CD4-positive, alpha-beta T cell (primary cell): ENCODE measurements around the gene MEG3. TPM values are rescaled to one million over a fixed set of nuclear protein-coding genes. Genes with fewer than 3 reads are reported as not detected.

ENCODE experiments used
- ATAC-seq: fragments of 200-7000 bp; cut with Tn5 transposase; one replicate; pipeline ENCODE4 v1.10.0; 2022; ENCODE audit warnings: mild to moderate bottlenecking; ENCODE audit not compliant: poor library complexity
- CTCF ChIA-PET: fragments of 350-600 bp; sonication (Branson Sonifier 250); formaldehyde crosslinking; loops from one replicate; lab custom pipeline; 2021; ENCODE audit warnings: antibody characterized with exemption, inconsistent platforms; lab: Charles Lee
- POLR2A ChIA-PET: fragments of 350-600 bp; sonication (Branson Sonifier 250); formaldehyde crosslinking; loops from one replicate; lab custom pipeline; 2021; ENCODE audit warnings: antibody characterized with exemption, inconsistent platforms; lab: Charles Lee
- DNase-seq, 14 experiments: peaks; one replicate each; pipeline ENCODE4 v3.0.0-alpha.2; 2013 to 2020; ENCODE audit warnings: mixed read lengths in 2 of 14
- H3K27ac ChIP-seq, 2 donors: one replicate each; pipeline versions ENCODE4 v1.5.1 to v1.7.0; 2013; ENCODE audit warnings: low read length in 2 of 2, low read depth in 1 of 2, mild to moderate bottlenecking in 1 of 2
- H3K27me3 ChIP-seq, 2 experiments: 1 replicate in 1 of 2; 2 replicates in 1 of 2; pipeline versions ENCODE4 v1.6.1 to v1.7.0; 2013; ENCODE audit warnings: low read length in 2 of 2, control low read depth in 1 of 2, mild to moderate bottlenecking in 1 of 2, moderate library complexity in 1 of 2; ENCODE audit not compliant: insufficient read depth in 2 of 2, control insufficient read depth in 1 of 2
- H3K36me3 ChIP-seq: one replicate; pipeline ENCODE4 v1.6.1; 2013; ENCODE audit warnings: low read length, control low read depth; ENCODE audit not compliant: insufficient read depth
- H3K4me1 ChIP-seq: one replicate; pipeline ENCODE4 v1.6.1; 2013; ENCODE audit warnings: low read length, control low read depth; ENCODE audit not compliant: insufficient read depth
- H3K4me3 ChIP-seq: one replicate; pipeline ENCODE4 v1.5.1; 2013; ENCODE audit warnings: mild to moderate bottlenecking, low read length, moderate library complexity
- H3K9me3 ChIP-seq, 2 experiments: 1 replicate in 1 of 2; 2 replicates in 1 of 2; pipeline versions ENCODE4 v1.6.1 to v1.7.0; 2013; ENCODE audit warnings: low read length in 2 of 2, mild to moderate bottlenecking in 2 of 2, control low read depth in 1 of 2, moderate library complexity in 1 of 2; ENCODE audit not compliant: control insufficient read depth in 1 of 2, insufficient read depth in 1 of 2
- H3K27ac Mint-ChIP-seq: one replicate; pipeline ENCODE4 v1.8.0; 2020; ENCODE audit warnings: mixed read lengths
- H3K27me3 Mint-ChIP-seq: one replicate; pipeline ENCODE4 v1.8.0; 2021; ENCODE audit warnings: mixed read lengths
- H3K36me3 Mint-ChIP-seq: one replicate; pipeline ENCODE4 v1.8.0; 2021; ENCODE audit warnings: low read depth, mixed read lengths
- H3K4me1 Mint-ChIP-seq: one replicate; pipeline ENCODE4 v1.8.0; 2021; ENCODE audit warnings: low read depth, mixed read lengths
- H3K4me3 Mint-ChIP-seq: one replicate; pipeline ENCODE4 v1.8.0; 2020; ENCODE audit warnings: mild to moderate bottlenecking, mixed read lengths
- H3K9me3 Mint-ChIP-seq: one replicate; pipeline ENCODE4 v1.8.0; 2020; ENCODE audit warnings: mixed read lengths
- intact Hi-C, 2 experiments: fragments of 100-400 bp; cut with DNase I in 1 of 2; cut with micrococcal nuclease in 1 of 2; formaldehyde crosslinking; loops; one replicate each; pipeline versions ENCODE4 v1.15.1 to v1.9.0; 2023 to 2025; cut with DNase I, micrococcal nuclease
- total RNA-seq, 174 experiments: library from RNA in 2 of 174; stranded (reverse) in 2 of 174; gene quantifications; one replicate each; pipeline ENCODE4 v1.2.3 and lab custom pipeline; 2021 to 2026
- TF ChIP-seq, protein P1 (sequence below): fragments of 200-600 bp; IDR thresholded peaks from one replicate; pipeline ENCODE4 v1.8.0; 2022; ENCODE audit warnings: antibody characterized with exemption, mild to moderate bottlenecking

MEG3 gene
- total RNA-seq, 2 experiments from 2014 or later: not detected

- no peaks in the 10 kb centered on the region for H3K4me1 ChIP-seq
- H3K4me1 Mint-ChIP-seq: no peaks in the 10 kb centered on the region
- H3K4me3 Mint-ChIP-seq: no peak overlapping the region
- H3K27me3 Mint-ChIP-seq: peaks cover 7% of the 10 kb centered on the region
- no peak for DNase-seq
- no peaks in the 10 kb centered on the region for H3K27me3 ChIP-seq
- intact Hi-C loops: no loop called here
- H3K27ac Mint-ChIP-seq: no peak overlapping the region
- no peaks in the 10 kb centered on the region for H3K9me3 Mint-ChIP-seq
- H3K36me3 Mint-ChIP-seq: no peaks in the 10 kb centered on the region
- ChIA-PET CTCF (no interaction called here), POLR2A (no interaction called here)
- no peak overlapping the region for H3K27ac ChIP-seq
- no peak overlapping the region for H3K4me3 ChIP-seq
- TF ChIP-seq, protein P1, sequence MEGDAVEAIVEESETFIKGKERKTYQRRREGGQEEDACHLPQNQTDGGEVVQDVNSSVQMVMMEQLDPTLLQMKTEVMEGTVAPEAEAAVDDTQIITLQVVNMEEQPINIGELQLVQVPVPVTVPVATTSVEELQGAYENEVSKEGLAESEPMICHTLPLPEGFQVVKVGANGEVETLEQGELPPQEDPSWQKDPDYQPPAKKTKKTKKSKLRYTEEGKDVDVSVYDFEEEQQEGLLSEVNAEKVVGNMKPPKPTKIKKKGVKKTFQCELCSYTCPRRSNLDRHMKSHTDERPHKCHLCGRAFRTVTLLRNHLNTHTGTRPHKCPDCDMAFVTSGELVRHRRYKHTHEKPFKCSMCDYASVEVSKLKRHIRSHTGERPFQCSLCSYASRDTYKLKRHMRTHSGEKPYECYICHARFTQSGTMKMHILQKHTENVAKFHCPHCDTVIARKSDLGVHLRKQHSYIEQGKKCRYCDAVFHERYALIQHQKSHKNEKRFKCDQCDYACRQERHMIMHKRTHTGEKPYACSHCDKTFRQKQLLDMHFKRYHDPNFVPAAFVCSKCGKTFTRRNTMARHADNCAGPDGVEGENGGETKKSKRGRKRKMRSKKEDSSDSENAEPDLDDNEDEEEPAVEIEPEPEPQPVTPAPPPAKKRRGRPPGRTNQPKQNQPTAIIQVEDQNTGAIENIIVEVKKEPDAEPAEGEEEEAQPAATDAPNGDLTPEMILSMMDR: no peak
- peaks cover 0 to 7% of the 10 kb centered on the region in 2 experiments for H3K9me3 ChIP-seq
- no peak for ATAC-seq
- H3K36me3 ChIP-seq: no peaks in the 10 kb centered on the region
These were observed 36.0 kb downstream of the MEG3 start for GRCh38 chr14:100861937-100862247.

DNA sequence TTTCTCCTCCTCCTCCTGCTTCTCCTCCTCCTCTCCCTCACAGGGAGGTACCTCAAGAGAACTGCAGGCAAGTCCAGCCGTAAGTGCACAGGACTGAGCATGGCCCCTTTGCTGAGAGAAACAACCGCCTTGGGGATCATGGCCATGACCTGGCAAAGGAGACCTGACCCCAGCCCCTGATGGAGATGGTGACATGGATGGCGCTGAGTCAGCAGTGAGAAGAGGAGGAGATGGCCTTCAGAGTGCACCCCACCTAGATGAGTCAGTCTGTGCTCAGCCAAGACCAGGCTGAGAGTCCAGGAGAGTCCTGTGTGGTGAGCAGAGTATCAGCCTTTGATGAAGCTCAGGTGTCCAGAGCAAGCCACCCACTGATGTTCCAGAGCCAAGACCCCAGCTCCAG, 36.4 kb downstream of the MEG3 start:
- POLR2A ChIA-PET: no interaction called here
- peaks cover 7% of the 10 kb centered on the region for H3K27me3 Mint-ChIP-seq

GRCh38 chr14:100862793-100863192, 36.9 kb downstream of the MEG3 start:
- CTCF ChIA-PET: interaction anchor here (1.1 kb wide), 1 partner anchor 12 kb away, joined by 3 read pairs; no protein-coding TSS in a partner anchor
- H3K27ac Mint-ChIP-seq: no peak overlapping the region
- intact Hi-C loops: no loop called here

More for the DNA sequence above, 36.4 kb downstream of the MEG3 start:
- Mint-ChIP-seq H3K36me3 (no peaks in the 10 kb centered on the region), H3K27ac (no peak overlapping the region), H3K4me1 (no peaks in the 10 kb centered on the region), H3K4me3 (no peak overlapping the region), H3K9me3 (no peaks in the 10 kb centered on the region)
- Histone ChIP-seq H3K27ac (no peak overlapping the region), H3K27me3 (no peaks in the 10 kb centered on the region), H3K9me3 (peaks cover 0 to 7% of the 10 kb centered on the region in 2 experiments), H3K36me3 (no peaks in the 10 kb centered on the region), H3K4me3 (no peak overlapping the region), H3K4me1 (no peaks in the 10 kb centered on the region)
- DNase-seq (no peak), ATAC-seq (no peak)
- intact Hi-C loops: no loop called here
- TF ChIP-seq, protein P1: no peak
- CTCF ChIA-PET: no interaction called here

More at GRCh38 chr14:100862793-100863192, 36.9 kb downstream of the MEG3 start:
- ATAC-seq (no peak), DNase-seq (no peak)
- H3K4me1 ChIP-seq: no peaks in the 10 kb centered on the region
- peaks cover 0 to 7% of the 10 kb centered on the region in 2 experiments for H3K9me3 ChIP-seq
- no peaks in the 10 kb centered on the region for H3K36me3 ChIP-seq
- Mint-ChIP-seq H3K4me1 (no peaks in the 10 kb centered on the region), H3K9me3 (no peaks in the 10 kb centered on the region), H3K27me3 (peaks cover 7% of the 10 kb centered on the region), H3K36me3 (no peaks in the 10 kb centered on the region), H3K4me3 (no peak overlapping the region)
- POLR2A ChIA-PET: no interaction called here
- no peaks in the 10 kb centered on the region for H3K27me3 ChIP-seq
- TF ChIP-seq, protein P1: no peak
- H3K4me3 ChIP-seq: no peak overlapping the region
- H3K27ac ChIP-seq: no peak overlapping the region
